Lower leg skin (tissue), 4 donors: Measurements from ENCODE around the gene ZEB1. TPM values are rescaled to one million over a fixed set of nuclear protein-coding genes. Genes with fewer than 3 reads are reported as not detected.
"Not testable (repeated sequence)": the region's sequence is repeated elsewhere in the genome, so short reads cannot be mapped to it uniquely, and the experiment has no call there.

Experiments used
- DNase-seq, 2 donors: peaks; one replicate each; pipeline ENCODE4 v3.0.0-alpha.2; 2019; ENCODE audit warnings: low spot score in 2 of 2
- H3K4me3 ChIP-seq: fragments of 200-600 bp; sonication (generic); 2 replicates; pipeline ENCODE4 v1.5.1; 2017; ENCODE audit warnings: mild to moderate bottlenecking, low read depth; ENCODE audit not compliant: poor library complexity, severe bottlenecking
- CTCF ChIP-seq, 3 donors: fragments of 450-650 bp; IDR thresholded peaks; one replicate each; pipeline ENCODE4 v1.5.1; 2016; ENCODE audit warnings: antibody characterized with exemption in 3 of 3, mild to moderate bottlenecking in 3 of 3, moderate library complexity in 2 of 3
- POLR2A ChIP-seq, 2 donors: fragments of 450-650 bp; IDR thresholded peaks; one replicate each; pipeline ENCODE4 v1.6.1; 2016 to 2017; ENCODE audit warnings: antibody characterized with exemption in 2 of 2, mild to moderate bottlenecking in 1 of 2, moderate library complexity in 1 of 2
- WGBS, 2 donors: methylation state at CpG; one replicate each; pipeline ENCODE4 v1.1.5; 2018; 5-methylcytosine and 5-hydroxymethylcytosine counted together
- intact Hi-C: fragments of 100-400 bp; cut with DNase I; formaldehyde crosslinking; loops from one replicate; pipeline ENCODE4 v1.15.0; 2023; ENCODE audit warnings: low total_unique reads
- total RNA-seq, 4 donors: library from RNA; depleted of rRNA; stranded (reverse); fragments of >200 nt; gene quantifications; one replicate each; pipeline ENCODE4 v1.1.0, GENCODE V29; 2016

The ZEB1 gene
- total RNA-seq, 4 donors from 2014 or later, result 7.1 to 28.7 (median 10.6) TPM

- intact Hi-C loops, result no loop called here
- 98 to 100% methylated on average over 2 of the region's 2 CpGs for WGBS, 2 donors
- no peak overlapping the region for H3K4me3 ChIP-seq
- DNase-seq, result no peak
- TF ChIP-seq CTCF (IDR thresholded peaks at IDR 0.05), result no peak
- no peak for TF ChIP-seq POLR2A (IDR thresholded peaks at IDR 0.05)
Measured at GRCh38 chr10:31554556-31554955, 235.5 kb downstream of the ZEB1 start.

- H3K4me3 ChIP-seq, result no peak overlapping the region
- intact Hi-C loops, result no loop called here
- 77 to 87% methylated on average over 1 of the region's 1 CpG for WGBS, 2 donors
- no peak for DNase-seq
- no peak for TF ChIP-seq CTCF (IDR thresholded peaks at IDR 0.05)
- TF ChIP-seq POLR2A (IDR thresholded peaks at IDR 0.05), result no peak
Measured at GRCh38 chr10:31557854-31558253, 238.8 kb downstream of the ZEB1 start.

GRCh38 chr10:31568252-31568861, 249.3 kb downstream of the ZEB1 start:
- H3K4me3 ChIP-seq, intact Hi-C loops, DNase-seq: not testable (repeated sequence)
- 86 to 93% methylated on average over 3 of the region's 3 CpGs for WGBS, 2 donors

GRCh38 chr10:31574577-31574976, 255.6 kb downstream of the ZEB1 start:
- TF ChIP-seq POLR2A (IDR thresholded peaks at IDR 0.05) (no peak), CTCF (IDR thresholded peaks at IDR 0.05) (no peak)
- no peak for DNase-seq
- intact Hi-C loops, result no loop called here
- no peak overlapping the region for H3K4me3 ChIP-seq
- 60 to 67% methylated on average over 2 of the region's 2 CpGs for WGBS, 2 donors

- 91 to 95% methylated on average over 3 of the region's 3 CpGs for WGBS, 2 donors
- no peak overlapping the region for H3K4me3 ChIP-seq
- intact Hi-C loops, result no loop called here
- DNase-seq, result no peak
- TF ChIP-seq CTCF (IDR thresholded peaks at IDR 0.05) (no peak), POLR2A (IDR thresholded peaks at IDR 0.05) (no peak)
Measured at GRCh38 chr10:31578181-31578852, 259.3 kb downstream of the ZEB1 start.

- intact Hi-C loops, result no loop called here
- H3K4me3 ChIP-seq, result no peak overlapping the region
- WGBS, 2 donors, result 90 to 94% methylated on average over 4 of the region's 4 CpGs
- DNase-seq, result no peak
- TF ChIP-seq CTCF (IDR thresholded peaks at IDR 0.05), result no peak
- no peak for TF ChIP-seq POLR2A (IDR thresholded peaks at IDR 0.05)
Measured at GRCh38 chr10:31578951-31579350, 259.9 kb downstream of the ZEB1 start.
